ENCODE data around the gene TUBA3C. TPM values are rescaled to one million over a fixed set of nuclear protein-coding genes. Genes with fewer than 3 reads are reported as not detected.

Gene TUBA3C
- polyA plus RNA-seq, 1 donor from 2014 or later: not detected

DNA sequence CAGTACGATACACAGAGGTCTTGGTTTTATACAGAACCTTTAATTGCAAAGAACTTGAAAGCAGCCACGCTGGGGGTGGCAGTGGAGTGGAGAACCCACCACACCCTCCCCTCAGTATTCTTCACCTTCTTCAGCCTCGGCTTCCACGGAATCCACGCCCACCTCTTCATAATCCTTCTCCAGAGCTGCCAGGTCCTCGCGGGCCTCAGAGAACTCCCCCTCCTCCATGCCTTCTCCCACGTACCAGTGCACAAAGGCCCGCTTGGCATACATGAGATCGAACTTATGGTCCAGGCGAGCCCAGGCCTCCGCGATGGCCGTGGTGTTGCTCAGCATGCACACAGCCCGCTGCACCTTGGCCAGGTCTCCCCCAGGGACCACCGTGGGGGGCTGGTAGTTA lies 7.9 kb downstream of the TUBA3C start:
- no peaks in the 10 kb centered on the region for H3K9me2 ChIP-seq (ENCODE audit: insufficient read depth, low read length)
- H3K27ac ChIP-seq (ENCODE audit: low read length): no peak overlapping the region
- H3K79me2 ChIP-seq (replicated peaks; ENCODE audit: insufficient read depth, low read length): no peaks in the 10 kb centered on the region
- TF ChIP-seq MXI1 (conservative IDR thresholded peaks at IDR 0.05; ENCODE audit: poor library complexity, severe bottlenecking): no peak
- TF ChIP-seq SMC3 (conservative IDR thresholded peaks at IDR 0.05; ENCODE audit: poor library complexity): no peak
- TF ChIP-seq EZH2 (IDR thresholded peaks at IDR 0.05; ENCODE audit: borderline replicate concordance, insufficient read depth, low read length, poor library complexity, severe bottlenecking): no peak
- H3K36me3 ChIP-seq (ENCODE audit: insufficient read depth, low read length): no peaks in the 10 kb centered on the region
- H3K4me3 ChIP-seq (ENCODE audit: low read length): no peak overlapping the region
- no peak overlapping the region for H2AFZ ChIP-seq (ENCODE audit: low read depth, low read length)
- H3K27me3 ChIP-seq (ENCODE audit: insufficient read depth, low read depth, low read length): no peaks in the 10 kb centered on the region
- no peak overlapping the region for H3K9ac ChIP-seq (ENCODE audit: low read length)
- H3K9me3 ChIP-seq (ENCODE audit: low read length): peaks cover 5% of the 10 kb centered on the region
- H4K20me1 ChIP-seq (ENCODE audit: insufficient read depth): no peaks in the 10 kb centered on the region
- H3K4me2 ChIP-seq (ENCODE audit: low read length): no peak overlapping the region
- H3F3A ChIP-seq (ENCODE audit: insufficient read depth, low read length, poor library complexity, severe bottlenecking): no peaks in the 10 kb centered on the region

DNA sequence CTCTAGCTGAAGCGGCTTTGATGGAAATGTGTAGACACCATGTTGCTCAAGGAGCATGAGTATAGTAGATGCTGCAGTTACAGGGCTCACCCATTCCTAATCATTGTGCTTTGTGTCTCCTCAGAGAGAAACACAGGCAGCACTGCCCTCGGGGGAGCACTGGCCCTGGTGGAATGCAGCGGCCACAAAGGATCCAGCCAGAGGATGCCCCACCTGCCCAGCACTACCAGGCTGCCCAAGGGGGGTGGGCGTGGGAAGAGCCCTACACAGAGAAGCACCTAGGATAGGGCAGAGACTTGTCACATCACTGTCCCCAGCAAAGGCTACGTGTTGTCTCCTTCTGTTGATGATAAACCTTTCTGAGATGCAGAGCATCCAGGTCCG lies 9.0 kb downstream of the TUBA3C start:
- no peaks in the 10 kb centered on the region for H3K36me3 ChIP-seq (ENCODE audit: insufficient read depth, low read length)
- no peak for TF ChIP-seq RAD21 (conservative IDR thresholded peaks at IDR 0.05)
- TF ChIP-seq SMC3 (conservative IDR thresholded peaks at IDR 0.05; ENCODE audit: poor library complexity): no peak
- no peak for TF ChIP-seq MXI1 (conservative IDR thresholded peaks at IDR 0.05; ENCODE audit: poor library complexity, severe bottlenecking)
- no peak for TF ChIP-seq POLR2AphosphoS5 (IDR thresholded peaks at IDR 0.05)
- TF ChIP-seq, protein P1, sequence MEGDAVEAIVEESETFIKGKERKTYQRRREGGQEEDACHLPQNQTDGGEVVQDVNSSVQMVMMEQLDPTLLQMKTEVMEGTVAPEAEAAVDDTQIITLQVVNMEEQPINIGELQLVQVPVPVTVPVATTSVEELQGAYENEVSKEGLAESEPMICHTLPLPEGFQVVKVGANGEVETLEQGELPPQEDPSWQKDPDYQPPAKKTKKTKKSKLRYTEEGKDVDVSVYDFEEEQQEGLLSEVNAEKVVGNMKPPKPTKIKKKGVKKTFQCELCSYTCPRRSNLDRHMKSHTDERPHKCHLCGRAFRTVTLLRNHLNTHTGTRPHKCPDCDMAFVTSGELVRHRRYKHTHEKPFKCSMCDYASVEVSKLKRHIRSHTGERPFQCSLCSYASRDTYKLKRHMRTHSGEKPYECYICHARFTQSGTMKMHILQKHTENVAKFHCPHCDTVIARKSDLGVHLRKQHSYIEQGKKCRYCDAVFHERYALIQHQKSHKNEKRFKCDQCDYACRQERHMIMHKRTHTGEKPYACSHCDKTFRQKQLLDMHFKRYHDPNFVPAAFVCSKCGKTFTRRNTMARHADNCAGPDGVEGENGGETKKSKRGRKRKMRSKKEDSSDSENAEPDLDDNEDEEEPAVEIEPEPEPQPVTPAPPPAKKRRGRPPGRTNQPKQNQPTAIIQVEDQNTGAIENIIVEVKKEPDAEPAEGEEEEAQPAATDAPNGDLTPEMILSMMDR (IDR thresholded peaks at IDR 0.05; ENCODE audit: poor library complexity, severe bottlenecking): no peak
- TF ChIP-seq, protein P2, sequence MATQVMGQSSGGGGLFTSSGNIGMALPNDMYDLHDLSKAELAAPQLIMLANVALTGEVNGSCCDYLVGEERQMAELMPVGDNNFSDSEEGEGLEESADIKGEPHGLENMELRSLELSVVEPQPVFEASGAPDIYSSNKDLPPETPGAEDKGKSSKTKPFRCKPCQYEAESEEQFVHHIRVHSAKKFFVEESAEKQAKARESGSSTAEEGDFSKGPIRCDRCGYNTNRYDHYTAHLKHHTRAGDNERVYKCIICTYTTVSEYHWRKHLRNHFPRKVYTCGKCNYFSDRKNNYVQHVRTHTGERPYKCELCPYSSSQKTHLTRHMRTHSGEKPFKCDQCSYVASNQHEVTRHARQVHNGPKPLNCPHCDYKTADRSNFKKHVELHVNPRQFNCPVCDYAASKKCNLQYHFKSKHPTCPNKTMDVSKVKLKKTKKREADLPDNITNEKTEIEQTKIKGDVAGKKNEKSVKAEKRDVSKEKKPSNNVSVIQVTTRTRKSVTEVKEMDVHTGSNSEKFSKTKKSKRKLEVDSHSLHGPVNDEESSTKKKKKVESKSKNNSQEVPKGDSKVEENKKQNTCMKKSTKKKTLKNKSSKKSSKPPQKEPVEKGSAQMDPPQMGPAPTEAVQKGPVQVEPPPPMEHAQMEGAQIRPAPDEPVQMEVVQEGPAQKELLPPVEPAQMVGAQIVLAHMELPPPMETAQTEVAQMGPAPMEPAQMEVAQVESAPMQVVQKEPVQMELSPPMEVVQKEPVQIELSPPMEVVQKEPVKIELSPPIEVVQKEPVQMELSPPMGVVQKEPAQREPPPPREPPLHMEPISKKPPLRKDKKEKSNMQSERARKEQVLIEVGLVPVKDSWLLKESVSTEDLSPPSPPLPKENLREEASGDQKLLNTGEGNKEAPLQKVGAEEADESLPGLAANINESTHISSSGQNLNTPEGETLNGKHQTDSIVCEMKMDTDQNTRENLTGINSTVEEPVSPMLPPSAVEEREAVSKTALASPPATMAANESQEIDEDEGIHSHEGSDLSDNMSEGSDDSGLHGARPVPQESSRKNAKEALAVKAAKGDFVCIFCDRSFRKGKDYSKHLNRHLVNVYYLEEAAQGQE (IDR thresholded peaks at IDR 0.05; ENCODE audit: borderline replicate concordance): no peak
- TF ChIP-seq EP300 (conservative IDR thresholded peaks at IDR 0.05; ENCODE audit: poor library complexity, severe bottlenecking): no peak
- TF ChIP-seq TAF1 (IDR thresholded peaks at IDR 0.05; ENCODE audit: low read depth): no peak
- no peak for TF ChIP-seq EZH2 (IDR thresholded peaks at IDR 0.05; ENCODE audit: borderline replicate concordance, insufficient read depth, low read length, poor library complexity, severe bottlenecking)
- H3K79me2 ChIP-seq (replicated peaks; ENCODE audit: insufficient read depth, low read length): no peaks in the 10 kb centered on the region
- no peaks in the 10 kb centered on the region for H3K9me3 ChIP-seq (ENCODE audit: low read length)
- H3F3A ChIP-seq (ENCODE audit: insufficient read depth, low read length, poor library complexity, severe bottlenecking): no peaks in the 10 kb centered on the region
- H3K4me3 ChIP-seq (ENCODE audit: low read length): no peak overlapping the region
- H3K27me3 ChIP-seq (ENCODE audit: insufficient read depth, low read depth, low read length): no peaks in the 10 kb centered on the region
- H3K9me2 ChIP-seq (ENCODE audit: insufficient read depth, low read length): no peaks in the 10 kb centered on the region
- H3K4me2 ChIP-seq (ENCODE audit: low read length): no peak overlapping the region
- H3K27ac ChIP-seq (ENCODE audit: low read length): no peak overlapping the region
- no peaks in the 10 kb centered on the region for H4K20me1 ChIP-seq (ENCODE audit: insufficient read depth)
- no peak overlapping the region for H3K9ac ChIP-seq (ENCODE audit: low read length)
- H2AFZ ChIP-seq (ENCODE audit: low read depth, low read length): no peak overlapping the region
